Measurements from ENCODE around the gene MLF2.

Gene MLF2

GRCh38 chr12:6772331-6772695, 19.4 kb upstream of the MLF2 start, which contains the start of gene LAG3:
Gene LAG3, plus strand, starts transcription at chr12:6772520. Its CDS starts 333 bp downstream, at chr12:6772853.
- no peak within 1 kb of the TSS for H3K4me2 ChIP-seq (ENCODE audit: low read depth, low read length)
- H3K9me2 ChIP-seq (replicated peaks; ENCODE audit: insufficient read depth, low read length), result no peaks in the 10 kb centered on the region
- no peaks in the 10 kb centered on the region for H3K36me3 ChIP-seq (replicated peaks; ENCODE audit: insufficient read depth, low read length)
- no peaks in the 10 kb centered on the region for H3K79me2 ChIP-seq (ENCODE audit: low read length)
- TF ChIP-seq EZH2phosphoT487 (IDR thresholded peaks at IDR 0.05; ENCODE audit: low read length), result no peak
- TF ChIP-seq, protein P1, sequence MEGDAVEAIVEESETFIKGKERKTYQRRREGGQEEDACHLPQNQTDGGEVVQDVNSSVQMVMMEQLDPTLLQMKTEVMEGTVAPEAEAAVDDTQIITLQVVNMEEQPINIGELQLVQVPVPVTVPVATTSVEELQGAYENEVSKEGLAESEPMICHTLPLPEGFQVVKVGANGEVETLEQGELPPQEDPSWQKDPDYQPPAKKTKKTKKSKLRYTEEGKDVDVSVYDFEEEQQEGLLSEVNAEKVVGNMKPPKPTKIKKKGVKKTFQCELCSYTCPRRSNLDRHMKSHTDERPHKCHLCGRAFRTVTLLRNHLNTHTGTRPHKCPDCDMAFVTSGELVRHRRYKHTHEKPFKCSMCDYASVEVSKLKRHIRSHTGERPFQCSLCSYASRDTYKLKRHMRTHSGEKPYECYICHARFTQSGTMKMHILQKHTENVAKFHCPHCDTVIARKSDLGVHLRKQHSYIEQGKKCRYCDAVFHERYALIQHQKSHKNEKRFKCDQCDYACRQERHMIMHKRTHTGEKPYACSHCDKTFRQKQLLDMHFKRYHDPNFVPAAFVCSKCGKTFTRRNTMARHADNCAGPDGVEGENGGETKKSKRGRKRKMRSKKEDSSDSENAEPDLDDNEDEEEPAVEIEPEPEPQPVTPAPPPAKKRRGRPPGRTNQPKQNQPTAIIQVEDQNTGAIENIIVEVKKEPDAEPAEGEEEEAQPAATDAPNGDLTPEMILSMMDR (IDR thresholded peaks at IDR 0.05; ENCODE audit: low read length), result no peak
- H3K4me1 ChIP-seq (ENCODE audit: low read length), result peaks cover 11% of the 10 kb centered on the region; the same call in 1 of the 2 replicates
- no peak within 1 kb of the TSS for H3K27ac ChIP-seq (ENCODE audit: low read length)
- DNase-seq, result no peak
- H3K9ac ChIP-seq (ENCODE audit: low read length), result no peak within 1 kb of the TSS
- H3K9me3 ChIP-seq (replicated peaks; ENCODE audit: insufficient read depth, low read length), result no peaks in the 10 kb centered on the region
- no peaks in the 10 kb centered on the region for H4K20me1 ChIP-seq (ENCODE audit: insufficient read depth, low read length)
- H3K4me3 ChIP-seq (ENCODE audit: low read length), result no peak within 1 kb of the TSS
- H3K27me3 ChIP-seq (replicated peaks; ENCODE audit: insufficient read depth, low read length), result peaks cover 3% of the 10 kb centered on the region; the same call in 1 of the 2 replicates
- H3F3A ChIP-seq (ENCODE audit: insufficient read depth, low read length), result 0 out of 2 replicates have a peak, but pooled peaks cover 5% of the 10 kb centered on the region
- no peak within 1 kb of the TSS for H2AFZ ChIP-seq (ENCODE audit: low read length)

DNA sequence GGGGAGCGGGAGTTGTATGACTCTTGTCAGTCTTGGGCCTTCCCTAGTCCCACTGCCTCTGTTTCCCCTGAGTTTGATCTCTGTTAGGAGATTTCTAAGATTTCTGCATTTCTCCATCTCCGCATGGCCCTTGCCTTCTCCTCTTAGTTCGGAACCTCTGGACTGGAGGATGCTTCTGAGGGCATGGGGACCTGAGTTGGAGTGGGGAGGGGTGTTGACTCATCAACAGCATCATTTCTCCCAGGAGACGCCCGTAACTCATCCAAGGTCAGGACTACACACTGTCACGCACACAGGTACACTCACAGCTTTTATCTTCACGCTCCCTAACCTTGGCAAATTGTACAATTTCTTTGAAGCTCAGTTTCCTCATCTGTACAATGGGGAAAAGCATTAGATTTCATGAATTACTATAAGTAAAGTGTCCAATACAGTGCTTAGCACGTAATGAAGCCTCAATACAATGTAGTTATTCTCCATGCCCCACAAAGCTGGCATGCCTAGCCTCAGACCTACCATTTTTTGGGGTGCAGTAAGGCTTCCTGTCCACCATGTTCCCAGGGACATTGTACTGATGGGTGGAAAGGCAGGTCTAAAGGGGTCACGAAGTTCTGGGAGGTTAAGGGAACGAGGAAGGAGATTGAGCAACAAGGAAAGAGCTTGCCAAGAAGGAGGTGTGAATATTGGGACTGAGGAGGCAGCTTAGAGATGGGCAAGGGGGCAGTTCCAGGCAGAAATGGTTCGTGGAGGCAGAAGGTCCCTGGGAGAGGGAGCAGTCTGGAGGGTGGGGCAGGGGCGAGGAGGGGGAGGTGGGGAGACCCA, 18.8 kb upstream of the MLF2 start:
- Histone ChIP-seq H3F3A (ENCODE audit: insufficient read depth, low read length) (0 out of 2 replicates have a peak, but pooled peaks cover 5% of the 10 kb centered on the region), H2AFZ (ENCODE audit: low read length) (no peak overlapping the region)

GRCh38 chr12:6771091-6771495, 18.2 kb upstream of the MLF2 start:
- Histone ChIP-seq H3K79me2 (ENCODE audit: low read length) (no peaks in the 10 kb centered on the region), H3K4me3 (ENCODE audit: low read length) (no peak overlapping the region), H4K20me1 (ENCODE audit: insufficient read depth, low read length) (no peaks in the 10 kb centered on the region), H3K36me3 (replicated peaks; ENCODE audit: insufficient read depth, low read length) (no peaks in the 10 kb centered on the region), H3K9me2 (replicated peaks; ENCODE audit: insufficient read depth, low read length) (no peaks in the 10 kb centered on the region), H3K27ac (ENCODE audit: low read length) (no peak overlapping the region), H3K4me1 (ENCODE audit: low read length) (peaks cover 9% of the 10 kb centered on the region; the same call in 1 of the 2 replicates), H3K9ac (ENCODE audit: low read length) (no peak overlapping the region), H2AFZ (ENCODE audit: low read length) (no peak overlapping the region), H3K4me2 (ENCODE audit: low read depth, low read length) (no peak overlapping the region), H3K27me3 (replicated peaks; ENCODE audit: insufficient read depth, low read length) (no peaks in the 10 kb centered on the region; the same call in 1 of the 2 replicates), H3K9me3 (replicated peaks; ENCODE audit: insufficient read depth, low read length) (no peaks in the 10 kb centered on the region), H3F3A (ENCODE audit: insufficient read depth, low read length) (0 out of 2 replicates have a peak, but pooled peaks cover 5% of the 10 kb centered on the region)
- TF ChIP-seq EZH2phosphoT487 (IDR thresholded peaks at IDR 0.05; ENCODE audit: low read length), result no peak
- TF ChIP-seq, protein P1 (IDR thresholded peaks at IDR 0.05; ENCODE audit: low read length), result no peak
- no peak for TF ChIP-seq EZH2 (optimal IDR thresholded peaks at IDR 0.05; ENCODE audit: low read depth, low read length)
- DNase-seq, result no peak

More for the DNA sequence above, 18.8 kb upstream of the MLF2 start:
- H3K4me1 ChIP-seq (ENCODE audit: low read length), result peaks cover 11% of the 10 kb centered on the region; the same call in 1 of the 2 replicates
- H3K27ac ChIP-seq (ENCODE audit: low read length), result no peak overlapping the region
- H3K36me3 ChIP-seq (replicated peaks; ENCODE audit: insufficient read depth, low read length), result no peaks in the 10 kb centered on the region
- H3K4me2 ChIP-seq (ENCODE audit: low read depth, low read length), result no peak overlapping the region
- TF ChIP-seq EZH2 (optimal IDR thresholded peaks at IDR 0.05; ENCODE audit: low read depth, low read length) (no peak), EZH2phosphoT487 (IDR thresholded peaks at IDR 0.05; ENCODE audit: low read length) (no peak)
- TF ChIP-seq, protein P1 (IDR thresholded peaks at IDR 0.05; ENCODE audit: low read length), result no peak
- H3K4me3 ChIP-seq (ENCODE audit: low read length), result no peak overlapping the region
- no peaks in the 10 kb centered on the region for H3K9me2 ChIP-seq (replicated peaks; ENCODE audit: insufficient read depth, low read length)
- no peak for DNase-seq
- H3K9ac ChIP-seq (ENCODE audit: low read length), result no peak overlapping the region
- no peaks in the 10 kb centered on the region for H3K9me3 ChIP-seq (replicated peaks; ENCODE audit: insufficient read depth, low read length)
- no peaks in the 10 kb centered on the region for H4K20me1 ChIP-seq (ENCODE audit: insufficient read depth, low read length)
- H3K27me3 ChIP-seq (replicated peaks; ENCODE audit: insufficient read depth, low read length), result no peaks in the 10 kb centered on the region; the same call in 1 of the 2 replicates
- H3K79me2 ChIP-seq (ENCODE audit: low read length), result no peaks in the 10 kb centered on the region
